ENCODE measurements around the gene GRIN2A.

GRCh38 chr16:10070591-10070990 is 111.6 kb downstream of the GRIN2A start:
- no peak for TF ChIP-seq CTCF (IDR thresholded peaks at IDR 0.05)
- no peak for TF ChIP-seq EP300 (IDR thresholded peaks at IDR 0.05)
- no peak for TF ChIP-seq POLR2AphosphoS5 (IDR thresholded peaks at IDR 0.05)
